Astrocyte of the spinal cord (primary cell): ENCODE measurements around the gene MEGF10.

Experiments used
- DNase-seq: peaks from one replicate; pipeline ENCODE4 v3.0.0; 2011; ENCODE audit warnings: low read depth, low spot score
- H3K4me3 ChIP-seq: 2 replicates; pipeline ENCODE4 v1.5.1; 2011; ENCODE audit warnings: low read depth, mild to moderate bottlenecking, low read length, moderate library complexity
- in situ Hi-C: cut with HindIII; loops from 2 replicates; pipeline ENCODE4 v1.10.0; 2017; ENCODE audit warnings: low sequenced_read_pairs
- TF ChIP-seq, protein P1 (sequence below): IDR thresholded peaks from 2 replicates; pipeline ENCODE4 v1.5.1; 2012; ENCODE audit warnings: low read depth, mild to moderate bottlenecking, low read length, inconsistent platforms

Gene MEGF10

DNA sequence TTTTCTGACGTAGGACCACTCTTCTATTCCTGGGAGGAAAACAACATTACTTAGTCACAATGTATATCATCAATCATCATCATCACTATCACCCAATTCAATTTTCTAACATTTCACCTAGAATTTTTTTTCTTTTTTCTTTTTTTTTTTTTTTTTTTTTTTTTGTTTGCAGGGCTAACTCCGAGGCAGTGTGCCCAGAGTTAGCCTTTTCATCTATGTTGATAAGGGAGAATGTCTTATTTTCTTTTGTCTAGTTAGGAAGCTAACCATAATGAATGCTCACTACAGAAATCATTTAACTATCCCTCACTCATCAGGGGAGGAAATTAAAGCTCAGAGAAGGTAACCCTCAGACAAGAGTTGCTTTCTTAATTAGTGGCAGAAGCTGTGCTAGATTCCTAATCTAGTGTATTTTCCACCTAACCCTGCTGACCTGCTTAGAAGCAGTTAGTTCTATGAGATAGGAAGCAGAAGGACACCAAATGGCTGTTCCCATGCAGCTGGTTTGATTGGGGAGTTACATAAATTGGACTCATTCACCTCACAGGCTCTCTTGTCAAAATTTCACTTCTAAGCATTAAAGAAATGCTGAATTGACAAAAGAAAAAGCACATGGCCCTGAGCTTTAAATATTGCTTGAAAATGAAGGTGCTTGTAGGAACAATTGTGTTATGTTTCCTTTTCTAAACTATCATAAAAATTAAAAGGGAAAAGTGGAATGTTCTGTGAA is 218.2 kb downstream of the MEGF10 start:
- TF ChIP-seq, protein P1, sequence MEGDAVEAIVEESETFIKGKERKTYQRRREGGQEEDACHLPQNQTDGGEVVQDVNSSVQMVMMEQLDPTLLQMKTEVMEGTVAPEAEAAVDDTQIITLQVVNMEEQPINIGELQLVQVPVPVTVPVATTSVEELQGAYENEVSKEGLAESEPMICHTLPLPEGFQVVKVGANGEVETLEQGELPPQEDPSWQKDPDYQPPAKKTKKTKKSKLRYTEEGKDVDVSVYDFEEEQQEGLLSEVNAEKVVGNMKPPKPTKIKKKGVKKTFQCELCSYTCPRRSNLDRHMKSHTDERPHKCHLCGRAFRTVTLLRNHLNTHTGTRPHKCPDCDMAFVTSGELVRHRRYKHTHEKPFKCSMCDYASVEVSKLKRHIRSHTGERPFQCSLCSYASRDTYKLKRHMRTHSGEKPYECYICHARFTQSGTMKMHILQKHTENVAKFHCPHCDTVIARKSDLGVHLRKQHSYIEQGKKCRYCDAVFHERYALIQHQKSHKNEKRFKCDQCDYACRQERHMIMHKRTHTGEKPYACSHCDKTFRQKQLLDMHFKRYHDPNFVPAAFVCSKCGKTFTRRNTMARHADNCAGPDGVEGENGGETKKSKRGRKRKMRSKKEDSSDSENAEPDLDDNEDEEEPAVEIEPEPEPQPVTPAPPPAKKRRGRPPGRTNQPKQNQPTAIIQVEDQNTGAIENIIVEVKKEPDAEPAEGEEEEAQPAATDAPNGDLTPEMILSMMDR: no peak
- DNase-seq: no peak
- no peak overlapping the region for H3K4me3 ChIP-seq
- in situ Hi-C loops: no loop called here
